K562 (cell line): ENCODE data around the gene PAN2. TPM values are rescaled to one million over a fixed set of nuclear protein-coding genes. Genes with fewer than 3 reads are reported as not detected.

Source experiments
- GTF2F1 ChIP-seq: IDR thresholded peaks from 2 replicates; pipeline ENCODE4 v1.6.1; 2011; ENCODE audit warnings: low read depth, low read length, improper control_type of control experiment
- NFE2 ChIP-seq: IDR thresholded peaks from 2 replicates; pipeline ENCODE4 v1.6.1; 2014; ENCODE audit warnings: antibody characterized with exemption, low read depth
- NFIC ChIP-seq: fragments of 450-650 bp; IDR thresholded peaks from 2 replicates; pipeline ENCODE4 v1.6.1; 2017; ENCODE audit warnings: mild to moderate bottlenecking, inconsistent platforms
- NFRKB ChIP-seq: fragments of 450-650 bp; IDR thresholded peaks from 2 replicates; pipeline ENCODE4 v1.6.1; 2016; ENCODE audit warnings: low read depth
- POLR2AphosphoS5 ChIP-seq: IDR thresholded peaks from 2 replicates; pipeline ENCODE4 v1.6.1; 2011; ENCODE audit warnings: mild to moderate bottlenecking, low read depth, low read length, moderate library complexity; ENCODE audit not compliant: control insufficient read depth, insufficient read depth
- SP1 ChIP-seq: sonication (generic); formaldehyde crosslinking; IDR thresholded peaks from 2 replicates; pipeline ENCODE4 v1.8.1; 2022; ENCODE audit warnings: mild to moderate bottlenecking, missing genetic modification reagents
- SP2 ChIP-seq: IDR thresholded peaks from 2 replicates; pipeline ENCODE4 v1.6.1; 2011; ENCODE audit warnings: mild to moderate bottlenecking, low read depth, low read length, moderate library complexity; ENCODE audit not compliant: poor library complexity, severe bottlenecking; ENCODE audit errors: extremely low read depth
- TAF7 ChIP-seq: fragments of 450-650 bp; IDR thresholded peaks from 2 replicates; pipeline ENCODE4 v1.6.1; 2016; ENCODE audit warnings: missing genetic modification characterization, missing compliant biosample characterization
- XRCC3 ChIP-seq: fragments of 450-650 bp; IDR thresholded peaks from 2 replicates; pipeline ENCODE4 v1.6.1; 2017; ENCODE audit warnings: mild to moderate bottlenecking, moderate library complexity
- ZBTB7A ChIP-seq: IDR thresholded peaks from 2 replicates; pipeline ENCODE4 v1.6.1; 2011; ENCODE audit warnings: low read depth, mild to moderate bottlenecking, low read length, moderate library complexity, borderline replicate concordance; ENCODE audit not compliant: control insufficient read depth
- ZC3H8 ChIP-seq: fragments of 450-650 bp; IDR thresholded peaks from 2 replicates; pipeline ENCODE4 v1.6.1; 2017
- ZNF57 ChIP-seq: fragments of 450-650 bp; formaldehyde crosslinking; IDR thresholded peaks from 2 replicates; pipeline ENCODE4 v1.4.0; 2020; ENCODE audit warnings: mild to moderate bottlenecking, moderate library complexity
- ZNF699 ChIP-seq: fragments of 250-450 bp; sonication (Bioruptor Pico); IDR thresholded peaks from 2 replicates; pipeline ENCODE4 v1.8.0; 2021; ENCODE audit warnings: mild to moderate bottlenecking, moderate library complexity; ENCODE audit not compliant: insufficient replicate concordance
- ZSCAN32 ChIP-seq: fragments of 450-650 bp; formaldehyde crosslinking; IDR thresholded peaks from 2 replicates; pipeline ENCODE4 v1.4.0; 2020; ENCODE audit warnings: mild to moderate bottlenecking, moderate library complexity
- polyA plus RNA-seq, 8 experiments: library from polyadenylated mRNA; depleted of rRNA in 4 of 8; stranded (reverse) in 5 of 8; unstranded in 3 of 8; fragments of >200 nt; fragmentation: Nextera tagmentation in 2 of 8; fragmentation: Illumina TruSeq in 1 of 8; extraction: Ambion mirVana in 2 of 8; extraction: Trizol in 1 of 8; gene quantifications; 2 replicates each; pipeline versions ENCODE4 v1.2.1 to v1.2.3, GENCODE V29; 2011 to 2014; ENCODE audit warnings: inconsistent platforms in 1 of 8, missing spikeins in 1 of 8
- total RNA-seq, 7 experiments: library from RNA; depleted of rRNA in 6 of 7; stranded (reverse); fragments of >200 nt in 6 of 7; fragmentation: Illumina TruSeq in 2 of 7; extraction: Trizol in 2 of 7; gene quantifications; 2 replicates each; pipeline versions ENCODE4 v1.2.1 to v1.2.3, GENCODE V29; 2011 to 2021; ENCODE audit warnings: low replicate concordance in 1 of 7
- TF ChIP-seq, protein P1 (sequence below): fragments of 450-650 bp; formaldehyde crosslinking; IDR thresholded peaks from 2 replicates; pipeline ENCODE4 v1.4.0; 2020; ENCODE audit warnings: mild to moderate bottlenecking, moderate library complexity
- TF ChIP-seq, protein P2 (sequence below): fragments of 450-650 bp; IDR thresholded peaks from 2 replicates; pipeline ENCODE4 v1.7.1; 2018; ENCODE audit warnings: mild to moderate bottlenecking, low read depth; ENCODE audit not compliant: partially characterized antibody
- TF ChIP-seq, protein P3 (sequence below): fragments of 450-650 bp; IDR thresholded peaks from 2 replicates; pipeline ENCODE4 v1.6.1; 2017; ENCODE audit warnings: antibody characterized with exemption, mild to moderate bottlenecking

PAN2 gene
- total and polyA plus RNA-seq, 9 of the 15 experiments (the other 6 are each of a cell fraction or from before 2014, with no cell fraction given), result 15.0 to 66.1 (median 25.9) TPM

DNA sequence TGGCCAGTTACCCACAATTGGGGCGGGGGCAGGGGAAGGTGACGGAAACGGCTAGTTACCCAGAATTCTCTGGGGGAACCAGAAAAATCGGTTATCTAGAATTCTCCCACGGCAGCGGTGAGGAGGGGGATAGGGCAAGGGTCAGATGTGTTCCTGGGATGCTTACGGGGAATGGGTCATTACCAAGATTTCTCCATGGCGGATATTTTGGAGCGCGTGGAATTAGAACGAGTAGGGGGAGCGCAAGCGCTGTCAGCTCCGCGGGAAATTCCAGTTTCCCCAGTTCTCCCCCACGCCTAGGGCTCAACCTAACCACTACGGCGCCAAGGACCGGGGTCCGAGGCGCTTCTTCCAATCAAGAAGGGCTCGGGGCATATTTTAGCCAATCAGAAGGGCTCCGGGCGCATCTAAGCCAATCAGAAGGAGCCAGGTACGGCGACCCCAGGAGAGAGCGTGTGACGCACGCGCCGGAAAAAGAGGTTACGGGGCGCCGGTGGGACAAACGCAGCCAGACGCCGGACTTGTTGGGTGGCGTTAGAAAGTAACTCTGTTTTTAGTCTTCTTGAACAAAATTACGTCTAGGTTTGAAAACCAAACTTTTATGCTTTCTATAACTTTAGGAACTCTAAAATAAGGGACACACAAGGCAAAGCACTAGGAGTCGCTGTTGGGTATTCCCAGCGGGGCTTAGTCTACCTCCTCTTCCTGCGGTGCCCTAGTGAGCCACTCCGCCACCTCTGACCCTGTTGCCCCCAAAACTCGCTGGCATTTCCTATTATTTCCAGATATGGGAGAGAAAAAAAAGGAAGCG, at the start of gene PAN2 (continued):
- TF ChIP-seq, protein P1, sequence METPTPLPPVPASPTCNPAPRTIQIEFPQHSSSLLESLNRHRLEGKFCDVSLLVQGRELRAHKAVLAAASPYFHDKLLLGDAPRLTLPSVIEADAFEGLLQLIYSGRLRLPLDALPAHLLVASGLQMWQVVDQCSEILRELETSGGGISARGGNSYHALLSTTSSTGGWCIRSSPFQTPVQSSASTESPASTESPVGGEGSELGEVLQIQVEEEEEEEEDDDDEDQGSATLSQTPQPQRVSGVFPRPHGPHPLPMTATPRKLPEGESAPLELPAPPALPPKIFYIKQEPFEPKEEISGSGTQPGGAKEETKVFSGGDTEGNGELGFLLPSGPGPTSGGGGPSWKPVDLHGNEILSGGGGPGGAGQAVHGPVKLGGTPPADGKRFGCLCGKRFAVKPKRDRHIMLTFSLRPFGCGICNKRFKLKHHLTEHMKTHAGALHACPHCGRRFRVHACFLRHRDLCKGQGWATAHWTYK, result no peak; the same call in 1 of the 2 replicates
- TF ChIP-seq, protein P2, sequence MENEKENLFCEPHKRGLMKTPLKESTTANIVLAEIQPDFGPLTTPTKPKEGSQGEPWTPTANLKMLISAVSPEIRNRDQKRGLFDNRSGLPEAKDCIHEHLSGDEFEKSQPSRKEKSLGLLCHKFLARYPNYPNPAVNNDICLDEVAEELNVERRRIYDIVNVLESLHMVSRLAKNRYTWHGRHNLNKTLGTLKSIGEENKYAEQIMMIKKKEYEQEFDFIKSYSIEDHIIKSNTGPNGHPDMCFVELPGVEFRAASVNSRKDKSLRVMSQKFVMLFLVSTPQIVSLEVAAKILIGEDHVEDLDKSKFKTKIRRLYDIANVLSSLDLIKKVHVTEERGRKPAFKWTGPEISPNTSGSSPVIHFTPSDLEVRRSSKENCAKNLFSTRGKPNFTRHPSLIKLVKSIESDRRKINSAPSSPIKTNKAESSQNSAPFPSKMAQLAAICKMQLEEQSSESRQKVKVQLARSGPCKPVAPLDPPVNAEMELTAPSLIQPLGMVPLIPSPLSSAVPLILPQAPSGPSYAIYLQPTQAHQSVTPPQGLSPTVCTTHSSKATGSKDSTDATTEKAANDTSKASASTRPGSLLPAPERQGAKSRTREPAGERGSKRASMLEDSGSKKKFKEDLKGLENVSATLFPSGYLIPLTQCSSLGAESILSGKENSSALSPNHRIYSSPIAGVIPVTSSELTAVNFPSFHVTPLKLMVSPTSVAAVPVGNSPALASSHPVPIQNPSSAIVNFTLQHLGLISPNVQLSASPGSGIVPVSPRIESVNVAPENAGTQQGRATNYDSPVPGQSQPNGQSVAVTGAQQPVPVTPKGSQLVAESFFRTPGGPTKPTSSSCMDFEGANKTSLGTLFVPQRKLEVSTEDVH, result peak; percentile 88
- TF ChIP-seq TAF7 (tag) (peak; percentile 46), ZNF699 (CRISPR knock-in tag) (no peak), NFE2 (no peak), SP2 (peak; percentile 69), ZC3H8 (no peak), ZBTB7A (peak; percentile 91), ZSCAN32 (CRISPR knock-in tag) (no peak), XRCC3 (no peak), SP1 (peak; percentile 58), NFIC (no peak; the same call in 1 of the 2 replicates), GTF2F1 (no peak; the same call in 1 of the 2 replicates), POLR2AphosphoS5 (peak; percentile 78; the same call in 1 of the 2 replicates), NFRKB (peak; percentile 88; the same call in 1 of the 2 replicates), ZNF57 (no peak)
- TF ChIP-seq, protein P3, sequence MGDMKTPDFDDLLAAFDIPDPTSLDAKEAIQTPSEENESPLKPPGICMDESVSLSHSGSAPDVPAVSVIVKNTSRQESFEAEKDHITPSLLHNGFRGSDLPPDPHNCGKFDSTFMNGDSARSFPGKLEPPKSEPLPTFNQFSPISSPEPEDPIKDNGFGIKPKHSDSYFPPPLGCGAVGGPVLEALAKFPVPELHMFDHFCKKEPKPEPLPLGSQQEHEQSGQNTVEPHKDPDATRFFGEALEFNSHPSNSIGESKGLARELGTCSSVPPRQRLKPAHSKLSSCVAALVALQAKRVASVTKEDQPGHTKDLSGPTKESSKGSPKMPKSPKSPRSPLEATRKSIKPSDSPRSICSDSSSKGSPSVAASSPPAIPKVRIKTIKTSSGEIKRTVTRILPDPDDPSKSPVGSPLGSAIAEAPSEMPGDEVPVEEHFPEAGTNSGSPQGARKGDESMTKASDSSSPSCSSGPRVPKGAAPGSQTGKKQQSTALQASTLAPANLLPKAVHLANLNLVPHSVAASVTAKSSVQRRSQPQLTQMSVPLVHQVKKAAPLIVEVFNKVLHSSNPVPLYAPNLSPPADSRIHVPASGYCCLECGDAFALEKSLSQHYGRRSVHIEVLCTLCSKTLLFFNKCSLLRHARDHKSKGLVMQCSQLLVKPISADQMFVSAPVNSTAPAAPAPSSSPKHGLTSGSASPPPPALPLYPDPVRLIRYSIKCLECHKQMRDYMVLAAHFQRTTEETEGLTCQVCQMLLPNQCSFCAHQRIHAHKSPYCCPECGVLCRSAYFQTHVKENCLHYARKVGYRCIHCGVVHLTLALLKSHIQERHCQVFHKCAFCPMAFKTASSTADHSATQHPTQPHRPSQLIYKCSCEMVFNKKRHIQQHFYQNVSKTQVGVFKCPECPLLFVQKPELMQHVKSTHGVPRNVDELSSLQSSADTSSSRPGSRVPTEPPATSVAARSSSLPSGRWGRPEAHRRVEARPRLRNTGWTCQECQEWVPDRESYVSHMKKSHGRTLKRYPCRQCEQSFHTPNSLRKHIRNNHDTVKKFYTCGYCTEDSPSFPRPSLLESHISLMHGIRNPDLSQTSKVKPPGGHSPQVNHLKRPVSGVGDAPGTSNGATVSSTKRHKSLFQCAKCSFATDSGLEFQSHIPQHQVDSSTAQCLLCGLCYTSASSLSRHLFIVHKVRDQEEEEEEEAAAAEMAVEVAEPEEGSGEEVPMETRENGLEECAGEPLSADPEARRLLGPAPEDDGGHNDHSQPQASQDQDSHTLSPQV, result peak; percentile 90
